HepG2 (cell line): ENCODE measurements around the gene GMEB2. TPM values are rescaled to one million over a fixed set of nuclear protein-coding genes. Genes with fewer than 3 reads are reported as not detected.

ENCODE experiments used
- HOXD1 ChIP-seq: sonication (generic); formaldehyde crosslinking; IDR thresholded peaks from 2 replicates; pipeline ENCODE4 v1.5.0; 2020; ENCODE audit warnings: missing genetic modification reagents
- KAT2B ChIP-seq: fragments of 150-350 bp; IDR thresholded peaks from 2 replicates; pipeline ENCODE4 v1.6.1; 2014; ENCODE audit warnings: low read depth, low read length, borderline replicate concordance
- MEIS1 ChIP-seq: sonication (generic); formaldehyde crosslinking; IDR thresholded peaks from 2 replicates; pipeline ENCODE4 v1.9.0; 2021; ENCODE audit warnings: mild to moderate bottlenecking, missing genetic modification reagents, moderate library complexity, borderline replicate concordance
- MIXL1 ChIP-seq: IDR thresholded peaks from 2 replicates; pipeline ENCODE4 v1.6.1; 2016
- PBX3 ChIP-seq: sonication (generic); formaldehyde crosslinking; IDR thresholded peaks from 2 replicates; pipeline ENCODE4 v1.8.1; 2023; ENCODE audit warnings: missing genetic modification reagents, inconsistent platforms, borderline replicate concordance
- PRMT3 ChIP-seq: sonication (generic); formaldehyde crosslinking; IDR thresholded peaks from 2 replicates; pipeline ENCODE4 v1.8.1; 2022; ENCODE audit warnings: low read depth, mild to moderate bottlenecking, moderate library complexity, missing genetic modification reagents, borderline replicate concordance
- RERE ChIP-seq: IDR thresholded peaks from 2 replicates; pipeline ENCODE4 v1.6.1; 2016; ENCODE audit warnings: low read depth, missing genetic modification reagents, missing compliant biosample characterization
- RFX1 ChIP-seq: fragments of 450-650 bp; IDR thresholded peaks from 2 replicates; pipeline ENCODE4 v1.6.1; 2017
- SATB2 ChIP-seq: sonication (generic); formaldehyde crosslinking; IDR thresholded peaks from 2 replicates; pipeline ENCODE4 v1.5.0; 2020; ENCODE audit warnings: missing genetic modification reagents
- STAG1 ChIP-seq: sonication (generic); formaldehyde crosslinking; IDR thresholded peaks from 2 replicates; pipeline ENCODE4 v1.4.0; 2020; ENCODE audit warnings: missing genetic modification reagents
- ZBTB3 ChIP-seq: sonication (generic); formaldehyde crosslinking; IDR thresholded peaks from 2 replicates; pipeline ENCODE4 v1.4.0; 2020; ENCODE audit warnings: low read depth, mild to moderate bottlenecking, moderate library complexity, missing genetic modification reagents, borderline replicate concordance
- ZFP41 ChIP-seq: sonication (generic); formaldehyde crosslinking; IDR thresholded peaks from 2 replicates; pipeline ENCODE4 v1.4.0; 2020; ENCODE audit warnings: mild to moderate bottlenecking, missing genetic modification reagents, borderline replicate concordance
- ZNF362 ChIP-seq: sonication (generic); formaldehyde crosslinking; IDR thresholded peaks from 2 replicates; pipeline ENCODE4 v1.4.0; 2020; ENCODE audit warnings: missing genetic modification reagents, mild to moderate bottlenecking, borderline replicate concordance
- ZNF512 ChIP-seq: sonication (generic); formaldehyde crosslinking; IDR thresholded peaks from 2 replicates; pipeline ENCODE4 v1.4.0; 2020; ENCODE audit warnings: mild to moderate bottlenecking, missing genetic modification reagents
- ZSCAN5A ChIP-seq: sonication (generic); formaldehyde crosslinking; IDR thresholded peaks from 2 replicates; pipeline ENCODE4 v1.8.0; 2022; ENCODE audit warnings: mild to moderate bottlenecking, missing genetic modification reagents, borderline replicate concordance
- polyA plus RNA-seq, 8 experiments: library from polyadenylated mRNA; depleted of rRNA in 3 of 8; stranded (reverse) in 7 of 8; unstranded in 1 of 8; fragments of >200 nt; fragmentation: Illumina TruSeq in 4 of 8; extraction: Trizol in 4 of 8; gene quantifications; 2 replicates each; pipeline versions ENCODE4 v1.2.1 to v1.2.3, GENCODE V29; 2011 to 2016; ENCODE audit warnings: low read depth in 4 of 8, missing spikeins in 1 of 8, mixed read lengths in 1 of 8; ENCODE audit not compliant: insufficient read depth in 1 of 8
- total RNA-seq, 5 experiments: library from RNA; depleted of rRNA; stranded (reverse); fragments of >200 nt; fragmentation: Illumina TruSeq; extraction: Trizol; gene quantifications; 2 replicates each; pipeline ENCODE4 v1.2.3, GENCODE V29; 2016; ENCODE audit warnings: low read depth in 1 of 5

The GMEB2 gene
- total and polyA plus RNA-seq, 2 of the 13 experiments (the other 11 are each of a cell fraction or from before 2014, with no cell fraction given) = 10.6 to 12.4 TPM

- no peak for TF ChIP-seq MEIS1
- no peak for TF ChIP-seq KAT2B
- no peak for TF ChIP-seq ZNF362 (CRISPR knock-in tag)
- no peak for TF ChIP-seq MIXL1 (CRISPR knock-in tag)
- 0 out of 2 replicates have a peak, but pooled peaks have one; percentile 43 for TF ChIP-seq HOXD1
- no peak for TF ChIP-seq RERE (CRISPR knock-in tag)
- no peak for TF ChIP-seq ZSCAN5A (CRISPR knock-in tag)
- TF ChIP-seq ZFP41 (CRISPR knock-in tag) = no peak
- no peak for TF ChIP-seq ZNF512 (CRISPR knock-in tag)
- TF ChIP-seq SATB2 (CRISPR knock-in tag) = peak; percentile 57; the same call in 1 of the 2 replicates
- no peak for TF ChIP-seq STAG1
- 0 out of 2 replicates have a peak, but pooled peaks have one; percentile 45 for TF ChIP-seq PBX3 (CRISPR knock-in tag)
- no peak for TF ChIP-seq RFX1
- TF ChIP-seq ZBTB3 (CRISPR knock-in tag) = no peak
- TF ChIP-seq PRMT3 (CRISPR knock-in tag) = 0 out of 2 replicates have a peak, but pooled peaks have one; percentile 32
Measured at GRCh38 chr20:63626424-63627128, at the start of gene GMEB2 (continued).
